HT-29 (cell line): ENCODE results near the gene SPTSSB. TPM values are rescaled to one million over a fixed set of nuclear protein-coding genes. Genes with fewer than 3 reads are reported as not detected.

ENCODE experiments used
- total RNA-seq: library from RNA; depleted of rRNA; stranded (reverse); fragments of >200 nt; shearing (Covaris generic); gene quantifications from 2 replicates; pipeline ENCODE4 v1.2.3, GENCODE V29; 2014; rRNA removed

The SPTSSB gene
- total RNA-seq, 1 experiment from 2014 or later: 0.33 TPM

Other genes starting within 250 kb of the SPTSSB start
- 29.3 and 30.9 TPM in 2 replicates for gene NMD3, start 150.2 kb downstream of the SPTSSB start, total RNA-seq
- gene OTOL1, start 125.3 kb upstream of the SPTSSB start, total RNA-seq: not detected in 2 replicates